D721Med (cell line): ENCODE data around the gene SLC7A6.

Experiments used
- DNase-seq: peaks from one replicate; pipeline ENCODE4 v3.0.0; 2011; ENCODE audit warnings: low spot score; ENCODE audit not compliant: insufficient read length
- FAIRE-seq: peaks from 2 replicates; lab custom pipeline; 2011; peaks lifted over from hg19 to GRCh38; lab: Jason Lieb, UNC
- CTCF ChIP-seq: IDR thresholded peaks from 2 replicates; pipeline ENCODE4 v1.5.1; 2012; ENCODE audit warnings: mild to moderate bottlenecking, control low read depth; ENCODE audit not compliant: insufficient read depth; ENCODE audit errors: missing control alignments

SLC7A6 gene

GRCh38 chr16:68267612-68268405 is 3.5 kb downstream of the SLC7A6 start:
- no peak for DNase-seq
- no peak for FAIRE-seq
- TF ChIP-seq CTCF: no peak

- DNase-seq (no peak), FAIRE-seq (no peak)
- TF ChIP-seq CTCF: no peak
These were observed 5.5 kb downstream of the SLC7A6 start for GRCh38 chr16:68269793-68270192.

- TF ChIP-seq CTCF: no peak
- FAIRE-seq (no peak), DNase-seq (no peak)
These were observed 6.0 kb downstream of the SLC7A6 start for GRCh38 chr16:68270353-68270752.

- DNase-seq: no peak
- no peak for TF ChIP-seq CTCF
- no peak for FAIRE-seq
These were observed 8.3 kb downstream of the SLC7A6 start for GRCh38 chr16:68272507-68273209.

GRCh38 chr16:68273459-68273858 is 9.1 kb downstream of the SLC7A6 start:
- DNase-seq (no peak), FAIRE-seq (no peak)
- no peak for TF ChIP-seq CTCF

- FAIRE-seq (no peak), DNase-seq (no peak)
- TF ChIP-seq CTCF: no peak
These were observed 9.6 kb downstream of the SLC7A6 start for GRCh38 chr16:68273896-68274295.

GRCh38 chr16:68274441-68274840 is 10.1 kb downstream of the SLC7A6 start:
- TF ChIP-seq CTCF: no peak
- FAIRE-seq (no peak), DNase-seq (no peak)
